Measurements from ENCODE around the gene MYH11. TPM values are rescaled to one million over a fixed set of nuclear protein-coding genes. Genes with fewer than 3 reads are reported as not detected.
"Not testable (repeated sequence)": the region's sequence is repeated elsewhere in the genome, so short reads cannot be mapped to it uniquely, and the experiment has no call there.

MYH11 gene
- total and polyA plus RNA-seq, 2 experiments from 2014 or later: 2.0 to 12.2 TPM

DNA sequence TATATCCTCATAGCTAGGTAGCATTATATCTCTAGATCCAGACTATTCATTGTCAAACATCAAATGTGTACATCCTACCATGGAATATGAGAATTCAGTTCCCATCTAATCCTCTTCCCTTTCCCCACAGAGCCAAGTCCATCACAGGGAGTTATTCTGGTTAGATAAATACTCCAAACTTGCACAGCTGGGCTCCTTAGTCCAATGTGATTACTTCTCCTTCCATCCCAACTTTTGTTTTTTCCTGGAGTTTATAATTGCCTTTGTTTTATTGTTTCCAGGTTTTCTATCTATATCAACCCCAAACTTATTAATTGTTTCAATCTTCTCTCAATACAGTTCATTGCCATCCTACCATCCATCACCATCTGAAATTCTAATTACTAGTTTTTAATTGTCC is 59.9 kb downstream of the MYH11 start:
- no peaks in the 10 kb centered on the region for H3K9me3 ChIP-seq (ENCODE audit: low read depth)
- TF ChIP-seq, protein P1, sequence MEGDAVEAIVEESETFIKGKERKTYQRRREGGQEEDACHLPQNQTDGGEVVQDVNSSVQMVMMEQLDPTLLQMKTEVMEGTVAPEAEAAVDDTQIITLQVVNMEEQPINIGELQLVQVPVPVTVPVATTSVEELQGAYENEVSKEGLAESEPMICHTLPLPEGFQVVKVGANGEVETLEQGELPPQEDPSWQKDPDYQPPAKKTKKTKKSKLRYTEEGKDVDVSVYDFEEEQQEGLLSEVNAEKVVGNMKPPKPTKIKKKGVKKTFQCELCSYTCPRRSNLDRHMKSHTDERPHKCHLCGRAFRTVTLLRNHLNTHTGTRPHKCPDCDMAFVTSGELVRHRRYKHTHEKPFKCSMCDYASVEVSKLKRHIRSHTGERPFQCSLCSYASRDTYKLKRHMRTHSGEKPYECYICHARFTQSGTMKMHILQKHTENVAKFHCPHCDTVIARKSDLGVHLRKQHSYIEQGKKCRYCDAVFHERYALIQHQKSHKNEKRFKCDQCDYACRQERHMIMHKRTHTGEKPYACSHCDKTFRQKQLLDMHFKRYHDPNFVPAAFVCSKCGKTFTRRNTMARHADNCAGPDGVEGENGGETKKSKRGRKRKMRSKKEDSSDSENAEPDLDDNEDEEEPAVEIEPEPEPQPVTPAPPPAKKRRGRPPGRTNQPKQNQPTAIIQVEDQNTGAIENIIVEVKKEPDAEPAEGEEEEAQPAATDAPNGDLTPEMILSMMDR (IDR thresholded peaks at IDR 0.05; ENCODE audit: low read depth, low read length): no peak
- peaks cover 83% of the 10 kb centered on the region for H3K27me3 ChIP-seq
- H3K4me1 ChIP-seq (ENCODE audit: low read depth): no peaks in the 10 kb centered on the region
- no peaks in the 10 kb centered on the region for H3K36me3 ChIP-seq
- H3K27ac ChIP-seq: no peak overlapping the region
- H3K4me3 ChIP-seq: no peak overlapping the region
- no peak for DNase-seq (ENCODE audit: low read depth in 1 of 2, low spot score in 1 of 2)

DNA sequence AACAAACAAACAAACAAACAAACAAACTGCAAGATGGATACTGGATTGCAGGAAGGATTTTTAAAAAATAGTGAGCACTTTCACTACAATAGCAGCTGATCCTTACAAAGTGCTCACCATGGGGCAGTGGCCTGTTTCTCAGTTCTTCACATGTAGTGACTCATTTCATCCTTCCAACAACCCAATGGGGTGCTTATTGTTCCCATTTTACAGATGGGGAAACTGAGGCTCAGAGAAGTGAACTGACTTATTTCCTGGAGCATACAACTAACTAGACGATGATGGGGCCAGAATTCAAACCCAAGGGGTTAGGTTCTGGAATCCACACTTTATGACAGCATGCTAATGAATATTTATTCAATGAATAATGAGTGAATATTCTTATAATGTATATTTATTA is 61.2 kb downstream of the MYH11 start:
- TF ChIP-seq, protein P1 (IDR thresholded peaks at IDR 0.05; ENCODE audit: low read depth, low read length): no peak
- Histone ChIP-seq H3K36me3 (no peaks in the 10 kb centered on the region), H3K4me1 (ENCODE audit: low read depth) (no peaks in the 10 kb centered on the region), H3K27ac (no peak overlapping the region), H3K4me3 (no peak overlapping the region), H3K27me3 (peaks cover 82% of the 10 kb centered on the region), H3K9me3 (ENCODE audit: low read depth) (no peaks in the 10 kb centered on the region)
- no peak for DNase-seq (ENCODE audit: low read depth in 1 of 2, low spot score in 1 of 2)

DNA sequence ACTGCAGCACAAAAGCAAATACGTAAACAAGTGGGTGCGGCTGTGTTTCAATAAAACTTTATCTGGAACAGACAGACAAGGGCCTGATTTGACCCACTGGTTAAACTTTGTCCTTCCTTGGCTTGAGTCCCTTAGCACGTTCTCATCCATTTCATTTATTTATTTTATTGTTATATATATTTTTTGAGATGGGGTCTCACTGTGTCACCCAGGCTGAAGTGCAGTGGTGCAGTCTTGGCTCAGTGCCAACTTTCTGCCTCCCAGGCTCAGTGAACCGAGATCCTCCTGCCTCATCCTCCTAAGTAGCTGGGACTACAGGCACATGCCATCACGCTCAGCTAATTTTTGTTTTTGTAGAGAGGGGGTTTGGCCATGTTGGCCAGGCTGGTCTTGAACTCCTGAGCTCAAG is 64.3 kb downstream of the MYH11 start:
- H3K4me3 ChIP-seq: no peak overlapping the region
- no peaks in the 10 kb centered on the region for H3K36me3 ChIP-seq
- peaks cover 75% of the 10 kb centered on the region for H3K27me3 ChIP-seq
- DNase-seq (ENCODE audit: low read depth in 1 of 2, low spot score in 1 of 2): no peak
- TF ChIP-seq, protein P1 (IDR thresholded peaks at IDR 0.05; ENCODE audit: low read depth, low read length): no peak
- H3K27ac ChIP-seq: no peak overlapping the region
- no peaks in the 10 kb centered on the region for H3K9me3 ChIP-seq (ENCODE audit: low read depth)
- H3K4me1 ChIP-seq (ENCODE audit: low read depth): no peaks in the 10 kb centered on the region

DNA sequence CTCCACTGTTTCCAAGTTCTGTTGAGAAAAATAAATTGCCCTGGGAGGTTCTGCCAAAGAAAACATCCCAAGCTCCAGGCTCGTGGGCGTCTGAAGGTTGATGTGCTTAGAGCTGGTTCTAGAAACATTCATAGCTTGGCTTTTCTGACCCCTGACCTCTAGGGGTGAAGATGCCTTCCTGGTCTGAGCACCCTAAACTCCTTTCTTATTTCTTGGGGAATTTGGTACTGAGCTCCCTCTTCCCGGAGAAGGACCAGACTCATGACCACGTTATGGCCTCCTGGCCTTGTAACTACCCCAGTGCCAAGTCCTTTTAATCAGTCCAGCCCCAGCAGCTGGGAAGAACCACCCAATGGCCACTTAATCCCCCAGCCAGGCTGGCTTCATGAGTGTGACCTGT is 66.4 kb downstream of the MYH11 start:
- TF ChIP-seq, protein P1 (IDR thresholded peaks at IDR 0.05; ENCODE audit: low read depth, low read length): no peak
- H3K4me1 ChIP-seq (ENCODE audit: low read depth): no peaks in the 10 kb centered on the region
- no peak for DNase-seq (ENCODE audit: low read depth in 1 of 2, low spot score in 1 of 2)

DNA sequence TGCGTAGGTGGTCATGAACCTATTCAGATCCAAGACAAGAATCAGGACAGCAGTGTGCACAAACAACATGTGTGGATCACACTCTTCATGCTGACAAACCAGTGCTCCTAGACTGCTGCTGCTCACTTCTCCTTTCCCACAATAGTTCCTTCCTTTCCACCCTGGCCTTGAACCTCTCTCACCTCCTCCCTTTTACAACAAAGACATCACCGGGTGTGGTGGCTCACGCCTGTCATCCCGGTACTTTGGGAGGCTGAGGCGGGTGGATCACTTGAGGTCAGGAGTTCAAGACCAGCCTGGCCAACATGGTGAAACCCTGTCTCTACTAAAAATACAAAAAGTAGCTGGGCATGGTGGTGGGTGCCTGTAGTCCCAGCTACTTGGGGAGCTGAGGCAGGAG is 67.0 kb downstream of the MYH11 start:
- H3K27me3 ChIP-seq: peaks cover 78% of the 10 kb centered on the region
- not testable (repeated sequence) for DNase-seq (ENCODE audit: low read depth in 1 of 2, low spot score in 1 of 2); H3K27ac ChIP-seq; H3K9me3 ChIP-seq (ENCODE audit: low read depth); H3K4me1 ChIP-seq (ENCODE audit: low read depth); H3K4me3 ChIP-seq; H3K36me3 ChIP-seq

More for the DNA sequence above, 66.4 kb downstream of the MYH11 start:
- Histone ChIP-seq H3K9me3 (ENCODE audit: low read depth) (no peaks in the 10 kb centered on the region), H3K27me3 (peaks cover 78% of the 10 kb centered on the region), H3K4me3 (no peak overlapping the region), H3K27ac (no peak overlapping the region), H3K36me3 (no peaks in the 10 kb centered on the region)

DNA sequence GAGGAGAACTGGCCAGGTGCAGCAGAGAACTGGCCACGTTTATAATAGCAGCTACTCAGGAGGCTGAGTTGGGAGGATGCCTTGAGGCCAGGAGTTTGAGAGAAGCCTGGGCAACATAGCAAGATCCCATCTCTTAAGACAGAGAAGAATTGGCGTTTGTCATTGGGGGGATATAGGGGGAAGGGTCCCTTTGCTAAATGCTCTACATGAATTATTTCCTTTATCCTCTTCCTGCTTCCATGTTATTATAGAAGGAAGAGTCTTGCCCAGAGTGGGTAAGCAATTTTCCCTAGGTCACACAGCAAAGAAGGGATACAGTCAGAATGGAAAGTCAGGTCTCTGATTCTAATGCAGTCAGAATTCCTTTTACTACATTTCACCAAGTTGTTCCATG is 68.0 kb downstream of the MYH11 start:
- Histone ChIP-seq H3K36me3 (no peaks in the 10 kb centered on the region), H3K9me3 (ENCODE audit: low read depth) (no peaks in the 10 kb centered on the region), H3K4me1 (ENCODE audit: low read depth) (no peaks in the 10 kb centered on the region), H3K27me3 (peaks cover 78% of the 10 kb centered on the region), H3K27ac (no peak overlapping the region), H3K4me3 (no peak overlapping the region)
- DNase-seq (ENCODE audit: low read depth in 1 of 2, low spot score in 1 of 2): no peak
- TF ChIP-seq, protein P1 (IDR thresholded peaks at IDR 0.05; ENCODE audit: low read depth, low read length): no peak

Measured in cardiac muscle cell (in vitro differentiated cells and primary cell).